Smooth muscle cell (in vitro differentiated cells): ENCODE results near the gene SRXN1. TPM values are rescaled to one million over a fixed set of nuclear protein-coding genes. Genes with fewer than 3 reads are reported as not detected.
"Not testable (repeated sequence)": the region's sequence is repeated elsewhere in the genome, so short reads cannot be mapped to it uniquely, and the experiment has no call there.

Experiments
- DNase-seq: peaks from one replicate; lab custom pipeline; 2025; ENCODE audit not compliant: unreplicated experiment; lab: John Stamatoyannopoulos, UW
- H2AFZ ChIP-seq: fragments of 200-600 bp; sonication (generic); 2 replicates; pipeline ENCODE4 v1.6.0; 2016; ENCODE audit warnings: antibody characterized with exemption, low read depth, mild to moderate bottlenecking
- H3F3A ChIP-seq: fragments of 200-600 bp; sonication (generic); 2 replicates; pipeline ENCODE4 v1.6.0; 2017; ENCODE audit warnings: antibody characterized with exemption, low read depth
- H3K27ac ChIP-seq: fragments of 200-600 bp; sonication (generic); 2 replicates; pipeline ENCODE4 v1.5.1; 2016; ENCODE audit warnings: low read depth, mild to moderate bottlenecking
- H3K27me3 ChIP-seq: fragments of 200-600 bp; sonication (generic); 2 replicates; pipeline ENCODE4 v1.6.1; 2016; ENCODE audit warnings: low read depth, mild to moderate bottlenecking
- H3K36me3 ChIP-seq: fragments of 200-600 bp; sonication (generic); 2 replicates; pipeline ENCODE4 v1.5.1; 2016; ENCODE audit warnings: low read depth
- H3K4me1 ChIP-seq: fragments of 200-600 bp; sonication (generic); 2 replicates; pipeline ENCODE4 v1.5.1; 2016; ENCODE audit warnings: low read depth
- H3K4me2 ChIP-seq: fragments of 200-600 bp; sonication (generic); 2 replicates; pipeline ENCODE4 v1.6.0; 2016; ENCODE audit warnings: mild to moderate bottlenecking
- H3K4me3 ChIP-seq: fragments of 200-600 bp; sonication (generic); 2 replicates; pipeline ENCODE4 v1.5.1; 2016; ENCODE audit warnings: mild to moderate bottlenecking
- H3K79me2 ChIP-seq: fragments of 200-600 bp; sonication (generic); 2 replicates; pipeline ENCODE4 v1.6.0; 2016; ENCODE audit warnings: low read depth, mild to moderate bottlenecking
- H3K9ac ChIP-seq: fragments of 200-600 bp; sonication (generic); 2 replicates; pipeline ENCODE4 v1.6.0; 2016; ENCODE audit warnings: low read depth
- H3K9me3 ChIP-seq: fragments of 200-600 bp; sonication (generic); replicated peaks from 2 replicates; pipeline ENCODE4 v1.5.1; 2016; ENCODE audit warnings: low read depth
- H4K20me1 ChIP-seq: fragments of 200-600 bp; sonication (generic); 2 replicates; pipeline ENCODE4 v1.6.0; 2016; ENCODE audit warnings: low read depth
- CTCF ChIP-seq: fragments of 200-600 bp; sonication (generic); IDR thresholded peaks from 2 replicates; pipeline ENCODE4 v1.5.1; 2017; ENCODE audit warnings: borderline replicate concordance, mild to moderate bottlenecking, antibody characterized with exemption; ENCODE audit not compliant: insufficient read depth, poor library complexity, severe bottlenecking
- WGBS: methylation state at CpG from one replicate; pipeline ENCODE4 v1.1.7; 2016; ENCODE audit warnings: low lambda C conversion rate; 5-methylcytosine and 5-hydroxymethylcytosine counted together
- polyA plus RNA-seq: library from polyadenylated mRNA; unstranded; fragments of >200 nt; fragmentation: Nextera tagmentation; extraction: Ambion mirVana; gene quantifications from 2 replicates; pipeline ENCODE4 v1.2.1, GENCODE V29; 2016
- total RNA-seq: library from RNA; depleted of rRNA; stranded (reverse); fragments of >200 nt; gene quantifications from 2 replicates; pipeline ENCODE4 v1.2.3, GENCODE V29; 2014

Gene SRXN1
- total and polyA plus RNA-seq, 2 experiments from 2014 or later = 26.9 to 27.2 TPM

GRCh38 chr20:694496-694895 lies 41.5 kb upstream of the SRXN1 start:
- Histone ChIP-seq H3K9me3 (no peaks in the 10 kb centered on the region), H3F3A (no peaks in the 10 kb centered on the region), H3K36me3 (no peaks in the 10 kb centered on the region), H3K9ac (no peak overlapping the region), H2AFZ (no peak overlapping the region), H3K27me3 (peaks cover 9% of the 10 kb centered on the region), H3K4me2 (no peak overlapping the region), H3K27ac (no peak overlapping the region), H3K4me3 (no peak overlapping the region), H4K20me1 (no peaks in the 10 kb centered on the region), H3K79me2 (no peaks in the 10 kb centered on the region), H3K4me1 (peaks cover under 1% of the 10 kb centered on the region)
- WGBS = 78% methylated on average over 4 of the region's 4 CpGs
- DNase-seq = no peak
- no peak for TF ChIP-seq CTCF

GRCh38 chr20:693786-694185 lies 40.8 kb upstream of the SRXN1 start:
- DNase-seq = not testable (repeated sequence)
- 92% methylated on average over 10 of the region's 10 CpGs for WGBS

GRCh38 chr20:692044-692443 lies 39.0 kb upstream of the SRXN1 start:
- H3K36me3 ChIP-seq = no peaks in the 10 kb centered on the region
- peaks cover 11% of the 10 kb centered on the region for H3K4me1 ChIP-seq
- no peak overlapping the region for H3K27ac ChIP-seq
- peaks cover 9% of the 10 kb centered on the region for H3K27me3 ChIP-seq
- H3F3A ChIP-seq = no peaks in the 10 kb centered on the region
- WGBS = 67% methylated on average over 1 of the region's 1 CpG
- no peak overlapping the region for H3K9ac ChIP-seq
- H3K4me2 ChIP-seq = no peak overlapping the region
- H3K4me3 ChIP-seq = no peak overlapping the region
- H4K20me1 ChIP-seq = no peaks in the 10 kb centered on the region
- no peak overlapping the region for H2AFZ ChIP-seq
- no peaks in the 10 kb centered on the region for H3K79me2 ChIP-seq
- no peak for DNase-seq
- H3K9me3 ChIP-seq = no peaks in the 10 kb centered on the region
- no peak for TF ChIP-seq CTCF

More at GRCh38 chr20:693786-694185, 40.8 kb upstream of the SRXN1 start:
- not testable (repeated sequence) for H3K27me3 ChIP-seq, H3K9ac ChIP-seq, H3K36me3 ChIP-seq, H3K79me2 ChIP-seq, H3K4me1 ChIP-seq, H2AFZ ChIP-seq, H3K27ac ChIP-seq, H3K4me2 ChIP-seq, H3K9me3 ChIP-seq, H3F3A ChIP-seq, H4K20me1 ChIP-seq, H3K4me3 ChIP-seq

- 65% methylated on average over 1 of the region's 1 CpG for WGBS
- no peaks in the 10 kb centered on the region for H3F3A ChIP-seq
- H3K27me3 ChIP-seq = peaks cover 9% of the 10 kb centered on the region
- H3K4me2 ChIP-seq = no peak overlapping the region
- H3K9me3 ChIP-seq = no peaks in the 10 kb centered on the region
- no peak overlapping the region for H2AFZ ChIP-seq
- no peak overlapping the region for H3K9ac ChIP-seq
- H3K79me2 ChIP-seq = no peaks in the 10 kb centered on the region
- no peak overlapping the region for H3K4me3 ChIP-seq
- no peak for DNase-seq
- no peak for TF ChIP-seq CTCF
- no peak overlapping the region for H3K27ac ChIP-seq
- peaks cover 11% of the 10 kb centered on the region for H3K4me1 ChIP-seq
- H3K36me3 ChIP-seq = no peaks in the 10 kb centered on the region
- H4K20me1 ChIP-seq = no peaks in the 10 kb centered on the region
Measured at GRCh38 chr20:689947-690346, 36.9 kb upstream of the SRXN1 start.
